HFF-Myc (cell line): ENCODE results near the gene RNASEH2B.
A peak's percentile ranks its signal among the peaks of the same experiment; 100 is the strongest.

Source experiments
- DNase-seq: peaks from one replicate; pipeline ENCODE4 v3.0.0-alpha.2; 2011; ENCODE audit warnings: low read depth; ENCODE audit errors: extremely low read depth
- H3K4me3 ChIP-seq: replicated peaks from 2 replicates; pipeline ENCODE4 v1.5.1; 2011; ENCODE audit warnings: low read depth, mild to moderate bottlenecking, control low read depth, low read length
- TF ChIP-seq, protein P1 (sequence below): IDR thresholded peaks from 2 replicates; pipeline ENCODE4 v1.5.1; 2012; ENCODE audit warnings: mild to moderate bottlenecking, low read depth, low read length, control low read depth; ENCODE audit errors: missing control alignments

The RNASEH2B gene

DNA sequence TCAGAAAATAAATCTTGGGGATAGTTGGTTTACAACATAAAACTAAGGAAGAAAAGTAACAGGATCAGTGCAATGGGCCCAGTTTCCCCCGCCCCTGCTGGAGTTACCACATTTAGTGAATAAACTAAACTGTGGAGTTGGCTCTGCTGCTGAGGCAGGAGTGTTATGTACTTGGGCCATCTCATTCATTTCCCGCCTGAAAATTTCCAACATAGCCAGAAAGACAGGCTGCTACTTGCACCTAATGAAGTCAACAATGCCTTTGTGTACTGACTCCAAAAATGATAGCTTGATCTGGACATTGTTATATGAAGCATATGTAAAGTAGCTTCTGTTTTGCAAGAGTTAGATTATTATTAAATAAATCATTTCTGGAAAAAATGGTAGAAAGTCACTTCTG is 7.9 kb upstream of the RNASEH2B start:
- no peak for DNase-seq
- TF ChIP-seq, protein P1, sequence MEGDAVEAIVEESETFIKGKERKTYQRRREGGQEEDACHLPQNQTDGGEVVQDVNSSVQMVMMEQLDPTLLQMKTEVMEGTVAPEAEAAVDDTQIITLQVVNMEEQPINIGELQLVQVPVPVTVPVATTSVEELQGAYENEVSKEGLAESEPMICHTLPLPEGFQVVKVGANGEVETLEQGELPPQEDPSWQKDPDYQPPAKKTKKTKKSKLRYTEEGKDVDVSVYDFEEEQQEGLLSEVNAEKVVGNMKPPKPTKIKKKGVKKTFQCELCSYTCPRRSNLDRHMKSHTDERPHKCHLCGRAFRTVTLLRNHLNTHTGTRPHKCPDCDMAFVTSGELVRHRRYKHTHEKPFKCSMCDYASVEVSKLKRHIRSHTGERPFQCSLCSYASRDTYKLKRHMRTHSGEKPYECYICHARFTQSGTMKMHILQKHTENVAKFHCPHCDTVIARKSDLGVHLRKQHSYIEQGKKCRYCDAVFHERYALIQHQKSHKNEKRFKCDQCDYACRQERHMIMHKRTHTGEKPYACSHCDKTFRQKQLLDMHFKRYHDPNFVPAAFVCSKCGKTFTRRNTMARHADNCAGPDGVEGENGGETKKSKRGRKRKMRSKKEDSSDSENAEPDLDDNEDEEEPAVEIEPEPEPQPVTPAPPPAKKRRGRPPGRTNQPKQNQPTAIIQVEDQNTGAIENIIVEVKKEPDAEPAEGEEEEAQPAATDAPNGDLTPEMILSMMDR = no peak

DNA sequence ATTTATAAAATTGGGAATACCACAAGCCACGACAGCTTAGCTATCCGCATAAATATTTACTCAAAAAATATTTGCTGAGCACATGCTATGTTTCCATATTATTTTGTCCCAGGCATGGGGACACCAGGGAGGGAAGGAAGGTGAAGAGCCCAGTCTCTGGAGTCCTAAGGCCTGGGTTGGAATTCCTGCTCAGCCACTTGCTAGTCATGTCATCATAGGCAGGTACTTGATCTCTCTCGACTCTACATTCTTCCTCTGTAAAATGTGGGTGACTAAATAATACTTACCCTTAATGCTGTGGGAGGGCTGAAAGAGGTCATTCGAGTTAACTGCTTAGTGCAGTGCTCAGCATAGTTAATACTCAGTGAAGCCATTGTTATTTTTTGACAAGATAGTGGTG is 4.3 kb upstream of the RNASEH2B start:
- TF ChIP-seq, protein P1 = no peak
- H3K4me3 ChIP-seq = no peak overlapping the region
- DNase-seq = no peak

More for the DNA sequence above, 7.9 kb upstream of the RNASEH2B start:
- H3K4me3 ChIP-seq = no peak overlapping the region

DNA sequence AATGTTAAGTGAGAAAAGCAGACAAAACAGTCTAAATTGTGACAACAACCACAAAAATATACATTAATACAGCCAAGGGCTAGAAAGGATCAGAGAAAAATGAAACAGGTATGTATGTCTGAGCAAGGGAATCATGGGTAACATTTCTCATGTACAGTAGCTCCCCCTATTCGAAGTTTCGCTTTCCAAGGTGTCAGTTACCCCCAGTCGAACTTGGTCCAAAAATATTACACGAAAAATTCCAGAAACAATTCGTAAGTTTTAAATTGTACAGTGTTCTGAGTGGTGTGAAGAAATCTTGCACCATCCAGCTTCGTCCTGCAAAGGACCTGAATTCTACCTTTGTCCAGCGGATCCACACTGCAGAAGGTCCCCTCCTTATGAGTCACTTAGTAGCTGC is 1.8 kb upstream of the RNASEH2B start:
- TF ChIP-seq, protein P1 = no peak
- DNase-seq = no peak
- no peak overlapping the region for H3K4me3 ChIP-seq

DNA sequence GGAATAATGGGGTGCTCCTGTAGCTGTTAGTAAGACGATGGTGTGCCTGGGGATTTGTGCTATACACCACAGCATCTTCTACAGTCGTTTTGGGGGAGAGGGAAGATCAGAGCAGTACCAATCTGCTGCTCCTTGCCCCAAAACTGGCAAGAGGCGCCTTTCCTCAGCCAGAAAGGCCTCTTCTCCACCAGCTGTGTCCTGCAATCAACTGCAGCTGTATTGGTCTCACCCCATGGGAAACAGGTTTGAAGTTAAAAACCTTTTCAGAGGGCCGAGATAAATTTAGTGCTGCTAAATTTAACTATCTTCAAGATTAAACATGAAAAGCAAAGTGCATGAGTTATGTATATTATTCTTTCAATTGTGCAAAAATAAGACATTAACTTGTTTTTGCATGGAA is 1.2 kb upstream of the RNASEH2B start:
- TF ChIP-seq, protein P1 = no peak
- H3K4me3 ChIP-seq = no peak overlapping the region
- DNase-seq = no peak

DNA sequence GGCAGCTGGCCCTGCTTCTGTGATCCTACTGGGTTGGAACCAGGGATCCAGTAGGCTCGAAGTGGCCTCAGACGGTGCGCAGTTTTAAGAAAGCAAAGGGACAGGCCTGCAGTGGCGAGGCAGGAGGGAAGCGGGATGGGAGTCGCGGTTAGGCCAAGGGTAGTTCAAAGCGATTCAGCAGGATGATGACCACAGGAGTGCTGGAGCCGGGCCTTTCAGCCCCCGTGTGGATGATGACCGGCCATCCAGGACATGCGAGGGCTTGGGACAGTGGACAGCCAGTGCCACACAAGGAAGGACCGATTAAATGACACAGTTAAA is 854 bp downstream of the RNASEH2B start:
- DNase-seq = no peak
- H3K4me3 ChIP-seq = peak overlapping the region; percentile 70
- TF ChIP-seq, protein P1 = no peak

DNA sequence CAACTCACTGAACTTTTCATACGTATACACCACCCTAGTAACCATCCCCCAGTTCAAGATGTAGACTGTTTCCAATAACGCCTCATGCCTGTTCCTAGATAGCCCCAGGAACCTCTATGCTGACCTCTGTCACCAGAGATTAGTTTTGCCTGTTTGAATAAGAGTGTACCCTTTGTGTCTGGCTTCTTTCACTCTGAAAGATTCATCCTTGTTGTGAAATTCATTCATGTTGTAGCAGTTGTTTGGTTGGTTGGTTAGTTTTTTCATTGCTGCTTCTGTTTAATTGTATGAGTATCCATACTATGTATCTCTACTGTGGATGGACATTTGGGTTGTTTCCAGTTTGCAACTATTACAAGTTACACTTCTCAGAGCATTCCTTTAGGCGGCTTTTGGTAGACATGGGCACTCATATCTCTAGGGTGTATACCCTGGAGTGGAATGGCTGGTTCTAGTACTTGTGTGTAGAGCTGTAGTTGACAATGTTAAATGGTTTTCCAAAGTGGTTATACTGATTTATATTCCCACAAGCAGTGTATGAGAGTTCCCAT is 1.6 kb downstream of the RNASEH2B start:
- TF ChIP-seq, protein P1 = no peak
- no peak for DNase-seq
- peak overlapping the region; percentile 70 for H3K4me3 ChIP-seq

DNA sequence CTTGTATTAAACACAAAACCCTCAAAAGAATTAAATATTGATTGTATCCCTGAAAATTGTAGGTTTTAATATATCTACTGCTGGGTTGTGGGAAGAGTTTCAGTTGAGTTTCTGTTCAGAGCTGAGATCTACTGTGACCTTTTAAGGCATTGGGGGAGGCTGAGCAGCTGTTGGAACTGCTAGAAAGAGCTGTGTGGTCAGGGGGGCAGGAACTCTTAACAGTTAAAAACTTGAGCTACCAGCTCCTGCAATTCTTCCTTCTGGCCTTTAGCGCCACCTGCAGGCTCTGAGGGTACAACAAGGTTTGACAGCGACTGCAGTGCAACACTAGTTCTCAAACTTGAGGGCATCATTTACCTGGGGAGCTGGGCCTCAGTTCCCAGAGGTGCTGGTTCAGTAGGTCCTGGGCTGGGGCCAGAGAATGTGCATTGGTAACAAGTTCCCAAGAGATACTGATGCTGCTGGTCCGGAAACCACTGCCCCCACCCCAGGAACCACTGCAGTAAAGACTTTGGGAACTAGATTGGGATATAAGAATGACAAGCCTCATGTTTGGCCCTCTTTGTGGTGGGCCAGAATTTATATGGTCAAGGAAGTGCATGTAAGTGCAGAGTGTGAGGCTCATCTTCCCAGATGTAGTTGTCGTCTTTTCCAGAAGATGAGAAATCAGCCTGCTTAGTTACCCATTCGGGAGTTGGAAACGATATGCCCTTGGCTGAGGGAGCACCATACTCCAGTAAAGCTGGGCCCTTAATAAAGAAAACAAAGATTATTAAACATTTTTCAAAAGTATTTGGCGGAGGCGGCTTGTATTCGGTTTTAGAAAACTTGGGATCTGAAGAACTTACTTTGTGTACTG is 2.6 kb downstream of the RNASEH2B start:
- peak; percentile 88 for DNase-seq
- H3K4me3 ChIP-seq = no peak overlapping the region
- TF ChIP-seq, protein P1 = peak; percentile 93
